Fibroblast of skin of right biceps (primary cell): Measurements from ENCODE around the gene ADCY10.
"Not testable (repeated sequence)": the region's sequence is repeated elsewhere in the genome, so short reads cannot be mapped to it uniquely, and the experiment has no call there.

Experiments
- DNase-seq: peaks from one replicate; pipeline ENCODE4 v3.0.0-alpha.2; 2013

Gene ADCY10

GRCh38 chr1:167882376-167882775 is 31.6 kb downstream of the ADCY10 start:
- no peak for DNase-seq

- DNase-seq, result peak; percentile 45
These were observed 32.1 kb downstream of the ADCY10 start for GRCh38 chr1:167881786-167882185.

GRCh38 chr1:167881069-167881468 is 32.9 kb downstream of the ADCY10 start:
- DNase-seq, result peak; percentile 21

GRCh38 chr1:167880580-167881021 is 33.3 kb downstream of the ADCY10 start:
- DNase-seq, result no peak

- DNase-seq, result no peak
These were observed 34.4 kb downstream of the ADCY10 start for GRCh38 chr1:167879508-167879907.

GRCh38 chr1:167878372-167879160 is 35.4 kb downstream of the ADCY10 start:
- no peak for DNase-seq

GRCh38 chr1:167876597-167877175 is 37.2 kb downstream of the ADCY10 start:
- no peak for DNase-seq

GRCh38 chr1:167871331-167871730 is 42.6 kb downstream of the ADCY10 start:
- DNase-seq, result peak; percentile 30

- DNase-seq, result not testable (repeated sequence)
These were observed 44.6 kb downstream of the ADCY10 start for GRCh38 chr1:167869157-167870001.

GRCh38 chr1:167866739-167867414 is 47.1 kb downstream of the ADCY10 start:
- DNase-seq, result not testable (repeated sequence)

- not testable (repeated sequence) for DNase-seq
These were observed 47.6 kb downstream of the ADCY10 start for GRCh38 chr1:167866326-167866725.

GRCh38 chr1:167865804-167866308 is 48.1 kb downstream of the ADCY10 start:
- DNase-seq, result not testable (repeated sequence)

- DNase-seq, result not testable (repeated sequence)
These were observed 48.7 kb downstream of the ADCY10 start for GRCh38 chr1:167865193-167865592.

GRCh38 chr1:167864392-167865032 is 49.4 kb downstream of the ADCY10 start:
- DNase-seq, result no peak

GRCh38 chr1:167863921-167864279 is 50.0 kb downstream of the ADCY10 start:
- DNase-seq, result no peak

GRCh38 chr1:167863191-167863920 is 50.6 kb downstream of the ADCY10 start:
- DNase-seq, result not testable (repeated sequence)

GRCh38 chr1:167862432-167863076 is 51.4 kb downstream of the ADCY10 start:
- DNase-seq, result peak; percentile 71

GRCh38 chr1:167861664-167862381 is 52.1 kb downstream of the ADCY10 start:
- DNase-seq, result no peak

- DNase-seq, result peak; percentile 47
These were observed 53.6 kb downstream of the ADCY10 start for GRCh38 chr1:167860231-167860923.
